Measurements from ENCODE around the gene JAZF1.

The JAZF1 gene

GRCh38 chr7:27999829-28000228, 180.8 kb downstream of the JAZF1 start:
- Histone ChIP-seq H3K27me3 (ENCODE audit: low read length) (no peaks in the 10 kb centered on the region), H3K4me3 (ENCODE audit: insufficient read depth, low read length, poor library complexity, severe bottlenecking) (no peak overlapping the region), H3K9me2 (replicated peaks; ENCODE audit: insufficient read depth, low read length) (no peaks in the 10 kb centered on the region), H3K79me2 (ENCODE audit: insufficient read depth, low read length) (no peaks in the 10 kb centered on the region), H3K27ac (ENCODE audit: low read depth, low read length) (no peak overlapping the region), H2AFZ (ENCODE audit: low read depth, low read length, severe bottlenecking) (no peak overlapping the region), H3F3A (ENCODE audit: insufficient read depth) (no peaks in the 10 kb centered on the region), H3K4me2 (ENCODE audit: low read depth, low read length, poor library complexity, severe bottlenecking) (no peak overlapping the region), H3K9me3 (ENCODE audit: insufficient read depth, low read length) (no peaks in the 10 kb centered on the region), H3K36me3 (ENCODE audit: low read length) (no peaks in the 10 kb centered on the region), H3K9ac (ENCODE audit: low read length) (no peak overlapping the region), H4K20me1 (ENCODE audit: low read depth, low read length) (no peaks in the 10 kb centered on the region; the same call in 1 of the 2 replicates)
- TF ChIP-seq CTCF (IDR thresholded peaks at IDR 0.05; ENCODE audit: insufficient read depth, low read length, poor library complexity, severe bottlenecking) (no peak), EZH2phosphoT487 (conservative IDR thresholded peaks at IDR 0.05; ENCODE audit: low read length) (no peak)

GRCh38 chr7:27998382-27998781, 182.2 kb downstream of the JAZF1 start:
- no peak for TF ChIP-seq CTCF (IDR thresholded peaks at IDR 0.05; ENCODE audit: insufficient read depth, low read length, poor library complexity, severe bottlenecking)
- TF ChIP-seq EZH2phosphoT487 (conservative IDR thresholded peaks at IDR 0.05; ENCODE audit: low read length), result no peak
- H4K20me1 ChIP-seq (ENCODE audit: low read depth, low read length), result no peaks in the 10 kb centered on the region; the same call in 1 of the 2 replicates
- H3K27me3 ChIP-seq (ENCODE audit: low read length), result no peaks in the 10 kb centered on the region
- no peak overlapping the region for H3K4me2 ChIP-seq (ENCODE audit: low read depth, low read length, poor library complexity, severe bottlenecking)
- no peaks in the 10 kb centered on the region for H3K9me2 ChIP-seq (replicated peaks; ENCODE audit: insufficient read depth, low read length)
- no peak overlapping the region for H2AFZ ChIP-seq (ENCODE audit: low read depth, low read length, severe bottlenecking)
- no peaks in the 10 kb centered on the region for H3K36me3 ChIP-seq (ENCODE audit: low read length)
- H3K79me2 ChIP-seq (ENCODE audit: insufficient read depth, low read length), result no peaks in the 10 kb centered on the region
- H3F3A ChIP-seq (ENCODE audit: insufficient read depth), result no peaks in the 10 kb centered on the region
- no peak overlapping the region for H3K9ac ChIP-seq (ENCODE audit: low read length)
- no peaks in the 10 kb centered on the region for H3K9me3 ChIP-seq (ENCODE audit: insufficient read depth, low read length)
- H3K27ac ChIP-seq (ENCODE audit: low read depth, low read length), result no peak overlapping the region
- no peak overlapping the region for H3K4me3 ChIP-seq (ENCODE audit: insufficient read depth, low read length, poor library complexity, severe bottlenecking)

- no peaks in the 10 kb centered on the region for H3K27me3 ChIP-seq (ENCODE audit: low read length)
- H2AFZ ChIP-seq (ENCODE audit: low read depth, low read length, severe bottlenecking), result no peak overlapping the region
- no peaks in the 10 kb centered on the region for H3K9me3 ChIP-seq (ENCODE audit: insufficient read depth, low read length)
- H3F3A ChIP-seq (ENCODE audit: insufficient read depth), result no peaks in the 10 kb centered on the region
- H3K9me2 ChIP-seq (replicated peaks; ENCODE audit: insufficient read depth, low read length), result no peaks in the 10 kb centered on the region
- H4K20me1 ChIP-seq (ENCODE audit: low read depth, low read length), result no peaks in the 10 kb centered on the region; the same call in 1 of the 2 replicates
- H3K36me3 ChIP-seq (ENCODE audit: low read length), result no peaks in the 10 kb centered on the region
- H3K4me3 ChIP-seq (ENCODE audit: insufficient read depth, low read length, poor library complexity, severe bottlenecking), result no peak overlapping the region
- H3K79me2 ChIP-seq (ENCODE audit: insufficient read depth, low read length), result no peaks in the 10 kb centered on the region
- no peak overlapping the region for H3K9ac ChIP-seq (ENCODE audit: low read length)
- no peak for TF ChIP-seq CTCF (IDR thresholded peaks at IDR 0.05; ENCODE audit: insufficient read depth, low read length, poor library complexity, severe bottlenecking)
- TF ChIP-seq EZH2phosphoT487 (conservative IDR thresholded peaks at IDR 0.05; ENCODE audit: low read length), result no peak
- H3K27ac ChIP-seq (ENCODE audit: low read depth, low read length), result no peak overlapping the region
- no peak overlapping the region for H3K4me2 ChIP-seq (ENCODE audit: low read depth, low read length, poor library complexity, severe bottlenecking)
Measured at GRCh38 chr7:27997188-27997707, 183.3 kb downstream of the JAZF1 start.

Data from SU-DHL-6 (cell line).